DND-41 (cell line): ENCODE measurements around the gene CDSN.

Experiments used
- ATAC-seq: fragments of 200-7000 bp; cut with Tn5 transposase; 3 replicates; pipeline ENCODE4 v1.9.1; 2021; ENCODE audit warnings: low read depth; ENCODE audit not compliant: insufficient read depth
- DNase-seq: peaks from one replicate; pipeline ENCODE4 v3.0.0-alpha.2; 2020
- H2AFZ ChIP-seq: 2 replicates; pipeline ENCODE4 v1.6.0; 2012; ENCODE audit warnings: low read depth, low read length
- H3K27ac ChIP-seq: 2 replicates; pipeline ENCODE4 v1.5.1; 2012; ENCODE audit warnings: low read length, inconsistent platforms
- H3K27me3 ChIP-seq: fragments of 200-600 bp; sonication (generic); 2 replicates; pipeline ENCODE4 v1.6.0; 2012; ENCODE audit warnings: low read length, mild to moderate bottlenecking, inconsistent platforms; ENCODE audit not compliant: insufficient read depth, poor library complexity
- H3K36me3 ChIP-seq: 2 replicates; pipeline ENCODE4 v1.5.1; 2012; ENCODE audit warnings: low read length, inconsistent platforms; ENCODE audit not compliant: insufficient read depth
- H3K4me1 ChIP-seq: 2 replicates; pipeline ENCODE4 v1.5.1; 2012; ENCODE audit warnings: mild to moderate bottlenecking, low read length; ENCODE audit not compliant: insufficient read depth
- H3K4me2 ChIP-seq: 2 replicates; pipeline ENCODE4 v1.6.0; 2012; ENCODE audit warnings: mild to moderate bottlenecking, moderate library complexity, low read length, inconsistent platforms; ENCODE audit not compliant: insufficient read depth
- H3K4me3 ChIP-seq, 2 experiments: fragments of 200-600 bp in 1 of 2; shearing (Covaris generic) in 1 of 2; 2 replicates each; pipeline ENCODE4 v1.5.1; 2012 to 2016; ENCODE audit warnings: inconsistent platforms in 2 of 2, low read length in 2 of 2, mild to moderate bottlenecking in 2 of 2, low read depth in 1 of 2, moderate library complexity in 1 of 2
- H3K79me2 ChIP-seq: 2 replicates; pipeline ENCODE4 v1.6.0; 2012; ENCODE audit warnings: low read length, inconsistent platforms; ENCODE audit not compliant: insufficient read depth
- H3K9ac ChIP-seq: 2 replicates; pipeline ENCODE4 v1.6.0; 2012; ENCODE audit warnings: low read depth, mild to moderate bottlenecking, inconsistent platforms, low read length, moderate library complexity
- H3K9me3 ChIP-seq: 2 replicates; pipeline ENCODE4 v1.5.1; 2012; ENCODE audit warnings: low read length, moderate library complexity, mild to moderate bottlenecking, inconsistent platforms; ENCODE audit not compliant: insufficient read depth, severe bottlenecking
- H4K20me1 ChIP-seq: 2 replicates; pipeline ENCODE4 v1.6.0; 2012; ENCODE audit warnings: low read length; ENCODE audit not compliant: insufficient read depth
- EZH2 ChIP-seq: IDR thresholded peaks from 3 replicates; pipeline ENCODE4 v1.6.1; 2012; ENCODE audit warnings: borderline replicate concordance, low read depth, mild to moderate bottlenecking, moderate library complexity, low read length, inconsistent platforms; ENCODE audit not compliant: severe bottlenecking
- TF ChIP-seq, protein P1 (sequence below): IDR thresholded peaks from 2 replicates; pipeline ENCODE4 v1.5.1; 2012; ENCODE audit warnings: borderline replicate concordance, low read length, moderate library complexity, mild to moderate bottlenecking; ENCODE audit not compliant: poor library complexity, severe bottlenecking; ENCODE audit errors: extremely low read depth

The CDSN gene

DNA sequence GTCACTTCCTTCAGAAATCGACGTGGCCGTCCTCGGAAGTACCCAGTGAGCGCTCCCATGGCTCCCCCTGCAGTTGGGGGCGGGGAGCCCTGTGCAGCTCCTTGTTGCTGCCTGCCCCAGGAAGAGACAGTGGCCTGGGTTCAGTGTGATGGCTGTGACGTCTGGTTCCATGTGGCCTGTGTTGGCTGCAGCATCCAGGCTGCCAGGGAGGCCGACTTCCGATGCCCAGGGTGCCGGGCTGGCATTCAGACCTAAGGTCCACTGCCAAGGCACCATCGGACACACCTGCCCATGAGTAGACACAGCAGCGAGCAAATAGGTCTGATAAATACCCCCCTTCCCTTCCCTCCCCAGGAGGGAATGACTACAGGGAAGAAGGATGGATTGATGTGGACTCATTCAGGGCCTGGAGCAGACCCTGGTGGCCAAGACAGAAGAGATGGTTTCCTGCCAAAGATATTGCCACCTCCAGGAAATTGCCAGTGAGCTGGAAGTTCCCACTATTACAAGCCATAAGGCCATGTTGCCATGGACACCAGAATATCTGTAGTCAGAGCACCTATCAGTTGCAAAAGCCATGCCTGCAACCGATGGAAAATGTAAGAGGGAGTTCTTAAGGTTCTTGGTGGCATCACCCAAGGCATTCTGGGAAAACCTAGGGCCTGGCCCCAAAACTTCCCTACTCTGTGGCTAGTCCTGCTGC lies 42.4 kb upstream of the CDSN start:
- H3K9me3 ChIP-seq = no peaks in the 10 kb centered on the region
- no peak overlapping the region for H3K9ac ChIP-seq
- H3K27ac ChIP-seq = no peak overlapping the region
- no peak overlapping the region for H2AFZ ChIP-seq
- H3K36me3 ChIP-seq = peaks cover 57% of the 10 kb centered on the region
- no peaks in the 10 kb centered on the region for H3K27me3 ChIP-seq
- H3K79me2 ChIP-seq = peaks cover 47% of the 10 kb centered on the region
- no peak overlapping the region for H3K4me3 ChIP-seq
- no peak for TF ChIP-seq EZH2
- TF ChIP-seq, protein P1, sequence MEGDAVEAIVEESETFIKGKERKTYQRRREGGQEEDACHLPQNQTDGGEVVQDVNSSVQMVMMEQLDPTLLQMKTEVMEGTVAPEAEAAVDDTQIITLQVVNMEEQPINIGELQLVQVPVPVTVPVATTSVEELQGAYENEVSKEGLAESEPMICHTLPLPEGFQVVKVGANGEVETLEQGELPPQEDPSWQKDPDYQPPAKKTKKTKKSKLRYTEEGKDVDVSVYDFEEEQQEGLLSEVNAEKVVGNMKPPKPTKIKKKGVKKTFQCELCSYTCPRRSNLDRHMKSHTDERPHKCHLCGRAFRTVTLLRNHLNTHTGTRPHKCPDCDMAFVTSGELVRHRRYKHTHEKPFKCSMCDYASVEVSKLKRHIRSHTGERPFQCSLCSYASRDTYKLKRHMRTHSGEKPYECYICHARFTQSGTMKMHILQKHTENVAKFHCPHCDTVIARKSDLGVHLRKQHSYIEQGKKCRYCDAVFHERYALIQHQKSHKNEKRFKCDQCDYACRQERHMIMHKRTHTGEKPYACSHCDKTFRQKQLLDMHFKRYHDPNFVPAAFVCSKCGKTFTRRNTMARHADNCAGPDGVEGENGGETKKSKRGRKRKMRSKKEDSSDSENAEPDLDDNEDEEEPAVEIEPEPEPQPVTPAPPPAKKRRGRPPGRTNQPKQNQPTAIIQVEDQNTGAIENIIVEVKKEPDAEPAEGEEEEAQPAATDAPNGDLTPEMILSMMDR = no peak
- H3K4me1 ChIP-seq = peaks cover 42% of the 10 kb centered on the region
- DNase-seq (no peak), ATAC-seq (no peak)
- H4K20me1 ChIP-seq = peaks cover 26% of the 10 kb centered on the region
- H3K4me2 ChIP-seq = peak overlapping the region; percentile 75; the same call in 1 of the 2 replicates

DNA sequence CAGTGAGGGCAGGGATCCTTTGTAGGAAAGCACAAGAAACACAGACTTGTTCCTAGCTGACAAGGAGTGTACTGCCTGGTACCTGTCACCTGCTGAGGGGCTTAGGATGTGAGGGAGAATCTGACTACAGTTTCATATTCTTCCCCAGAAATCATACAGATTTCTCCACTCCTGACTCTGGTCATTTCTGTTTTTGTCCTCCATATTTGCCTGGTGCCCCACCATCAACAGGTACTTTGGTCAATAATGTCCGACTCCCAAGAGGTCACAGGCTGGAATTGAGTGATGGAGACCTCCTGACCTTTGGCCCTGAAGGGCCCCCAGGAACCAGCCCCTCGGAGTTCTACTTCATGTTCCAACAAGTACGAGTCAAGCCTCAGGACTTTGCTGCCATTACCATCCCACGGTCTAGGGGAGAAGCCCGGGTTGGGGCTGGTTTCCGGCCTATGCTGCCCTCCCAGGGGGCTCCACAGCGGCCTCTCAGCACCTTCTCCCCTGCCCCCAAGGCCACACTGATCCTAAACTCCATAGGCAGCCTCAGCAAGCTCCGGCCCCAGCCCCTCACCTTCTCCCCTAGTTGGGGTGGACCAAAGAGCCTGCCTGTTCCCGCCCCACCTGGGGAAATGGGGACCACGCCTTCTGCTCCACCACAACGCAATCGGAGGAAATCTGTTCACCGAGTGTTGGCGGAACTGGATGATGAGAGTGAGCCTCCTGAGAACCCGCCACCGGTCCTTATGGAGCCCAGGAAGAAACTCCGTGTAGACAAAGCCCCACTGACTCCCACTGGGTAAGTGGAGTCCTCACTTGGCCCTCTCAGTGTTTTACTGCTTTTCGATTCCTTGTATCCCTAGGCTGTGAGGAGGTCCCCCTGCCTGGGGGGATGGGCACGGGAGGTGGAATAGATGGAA lies 41.2 kb upstream of the CDSN start:
- ATAC-seq = no peak
- H2AFZ ChIP-seq = no peak overlapping the region
- no peaks in the 10 kb centered on the region for H3K9me3 ChIP-seq
- no peak for TF ChIP-seq EZH2
- TF ChIP-seq, protein P1 = no peak
- no peak overlapping the region for H3K4me3 ChIP-seq
- peaks cover 59% of the 10 kb centered on the region for H3K36me3 ChIP-seq
- peak overlapping the region; percentile 75 for H3K4me2 ChIP-seq
- no peak overlapping the region for H3K9ac ChIP-seq
- H3K27ac ChIP-seq = no peak overlapping the region
- peaks cover 26% of the 10 kb centered on the region for H4K20me1 ChIP-seq
- peaks cover 53% of the 10 kb centered on the region for H3K4me1 ChIP-seq
- H3K27me3 ChIP-seq = no peaks in the 10 kb centered on the region
- H3K79me2 ChIP-seq = peaks cover 59% of the 10 kb centered on the region
- no peak for DNase-seq

DNA sequence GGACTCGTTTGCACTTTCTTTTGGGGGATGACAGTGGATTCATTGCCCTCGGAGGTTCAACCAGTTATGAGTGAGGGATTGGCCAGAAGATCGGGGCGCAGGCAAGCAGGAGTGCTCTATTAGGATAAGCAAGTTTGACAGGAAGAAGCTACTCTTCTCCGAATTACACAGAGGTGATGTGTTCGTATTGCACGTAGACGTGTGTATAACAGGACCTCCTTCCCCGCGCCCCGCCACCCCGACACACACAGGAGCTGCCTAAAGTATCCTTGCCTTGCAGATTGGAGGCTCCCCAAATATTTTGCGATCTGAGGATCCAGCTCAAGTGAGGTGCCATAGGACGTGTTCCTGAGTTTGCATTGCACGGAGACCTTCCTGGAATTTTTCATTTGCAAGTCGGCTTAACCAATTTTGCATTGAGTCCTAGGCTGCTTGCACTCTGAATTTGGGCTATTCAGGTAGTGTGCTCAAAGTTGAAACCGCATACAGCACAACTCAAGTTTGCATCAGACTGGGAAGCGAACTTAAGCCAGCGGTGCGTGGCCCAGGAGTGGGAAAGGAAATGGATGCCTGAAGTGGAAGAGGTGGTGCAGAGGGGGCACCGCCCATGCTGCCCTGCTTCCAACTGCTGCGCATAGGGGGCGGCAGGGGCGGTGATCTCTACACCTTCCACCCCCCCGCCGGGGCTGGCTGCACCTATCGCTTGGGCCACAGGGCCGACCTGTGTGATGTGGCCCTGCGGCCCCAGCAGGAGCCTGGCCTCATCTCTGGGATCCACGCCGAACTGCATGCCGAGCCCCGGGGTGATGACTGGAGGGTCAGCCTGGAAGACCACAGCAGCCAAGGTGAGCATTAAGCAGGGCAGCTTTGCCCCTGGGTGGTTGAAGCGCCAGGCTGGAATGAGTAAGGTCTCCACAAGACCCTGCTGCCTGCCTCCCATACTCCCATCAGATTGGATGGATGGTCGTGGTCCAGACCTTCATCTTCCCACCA lies 38.9 kb upstream of the CDSN start:
- H3K4me1 ChIP-seq = peaks cover 57% of the 10 kb centered on the region
- peak; percentile 65 for DNase-seq
- H3K27me3 ChIP-seq = no peaks in the 10 kb centered on the region
- peak overlapping the region; percentile 75 for H3K4me2 ChIP-seq
- peak overlapping the region; percentile 83 for H3K27ac ChIP-seq
- TF ChIP-seq, protein P1 = peak; percentile 48
- TF ChIP-seq EZH2 = no peak
- peaks cover 70% of the 10 kb centered on the region for H3K36me3 ChIP-seq
- ATAC-seq = peak; percentile 30
- peaks cover 59% of the 10 kb centered on the region for H3K79me2 ChIP-seq
- H4K20me1 ChIP-seq = peaks cover 22% of the 10 kb centered on the region
- H2AFZ ChIP-seq = peak overlapping the region; percentile 83
- H3K9ac ChIP-seq = peak overlapping the region; percentile 73
- H3K9me3 ChIP-seq = no peaks in the 10 kb centered on the region
- peak overlapping the region; percentile 60 to 85 for H3K4me3 ChIP-seq
